ENCODE measurements around the gene SMIM30. TPM values are rescaled to one million over a fixed set of nuclear protein-coding genes. Genes with fewer than 3 reads are reported as not detected.

The SMIM30 gene
- total RNA-seq, 2 experiments from 2014 or later, result 36.0 to 38.5 TPM

DNA sequence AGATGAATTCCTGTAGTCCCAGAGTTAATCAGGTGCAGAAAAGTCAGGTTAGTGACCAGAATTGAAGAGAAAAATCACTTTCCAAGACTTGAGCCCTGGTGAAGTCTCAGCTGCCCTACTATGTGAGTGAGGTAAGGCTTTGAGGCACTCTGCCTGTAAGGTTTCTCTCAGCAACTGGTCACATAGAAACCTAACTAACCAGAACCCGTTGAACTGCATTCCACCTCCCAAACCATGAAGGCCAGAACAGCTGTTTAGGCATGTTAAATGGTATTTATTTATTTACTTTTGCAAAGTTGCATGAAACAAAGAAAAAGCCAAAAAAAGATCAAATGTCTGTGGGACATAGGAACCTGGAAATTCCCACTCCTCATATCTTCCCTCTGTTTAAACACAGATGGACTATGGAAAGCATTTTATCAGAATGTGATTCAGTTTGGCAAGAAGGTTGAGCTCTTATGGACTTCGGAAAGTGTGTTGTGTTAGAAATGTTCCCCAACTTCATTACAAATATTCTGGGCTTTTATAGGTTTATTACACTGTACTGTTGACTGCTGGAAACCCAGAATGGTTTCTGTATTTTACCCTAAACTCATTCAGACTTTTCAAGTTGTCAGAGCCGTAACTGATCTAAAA lies 19.0 kb downstream of the SMIM30 start:
- Mint-ChIP-seq H3K36me3 (ENCODE audit: low read depth) (no peaks in the 10 kb centered on the region), H3K9me3 (ENCODE audit: low read depth) (no peaks in the 10 kb centered on the region), H3K27me3 (peaks cover 15% of the 10 kb centered on the region), H3K27ac (no peak overlapping the region), H3K4me1 (no peaks in the 10 kb centered on the region), H3K4me3 (no peak overlapping the region)
- DNase-seq (no peak), ATAC-seq (no peak)
- intact Hi-C loops (cut with DNase I, micrococcal nuclease), result no loop called here
- CTCF ChIA-PET, result no interaction called here
- POLR2A ChIA-PET, result no interaction called here

DNA sequence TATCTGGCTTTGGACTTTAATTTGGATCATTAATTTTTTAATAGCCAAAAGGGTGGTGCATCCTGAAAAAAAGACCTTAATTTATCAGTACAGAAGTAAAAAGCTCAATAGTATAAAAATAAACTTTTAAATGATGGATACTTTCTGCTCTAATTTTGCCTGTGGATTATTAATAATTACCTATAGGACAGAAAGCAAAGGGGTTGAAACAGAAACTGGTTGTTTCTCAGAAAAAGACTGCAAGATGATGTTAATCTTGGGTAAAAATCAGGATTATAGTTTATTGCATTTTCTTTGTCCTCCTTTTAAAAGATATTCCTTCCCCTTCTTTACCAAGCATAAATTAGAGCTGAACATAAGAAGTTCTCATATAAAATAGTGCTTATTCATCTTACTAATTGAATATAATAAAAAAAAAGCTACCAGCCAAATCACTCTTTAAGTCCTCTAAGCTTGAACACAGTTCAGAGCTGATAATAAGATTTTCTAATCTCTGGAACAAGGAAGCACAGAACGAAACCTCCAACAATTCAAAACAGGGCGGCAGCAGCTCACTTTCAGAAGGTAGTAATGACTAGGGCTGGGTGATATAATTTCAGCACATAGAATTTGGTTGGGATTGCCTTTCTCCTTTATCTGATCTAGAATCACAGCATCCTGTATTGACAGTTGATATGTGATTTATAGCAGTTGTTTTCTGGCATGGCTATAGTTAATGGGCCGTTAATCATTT lies 23.7 kb downstream of the SMIM30 start:
- intact Hi-C loops (cut with DNase I, micrococcal nuclease), result no loop called here
- POLR2A ChIA-PET, result no interaction called here
- CTCF ChIA-PET, result no interaction called here
- Mint-ChIP-seq H3K36me3 (ENCODE audit: low read depth) (no peaks in the 10 kb centered on the region), H3K27me3 (peaks cover 27% of the 10 kb centered on the region), H3K27ac (no peak overlapping the region), H3K9me3 (ENCODE audit: low read depth) (no peaks in the 10 kb centered on the region), H3K4me3 (no peak overlapping the region), H3K4me1 (no peaks in the 10 kb centered on the region)
- no peak for ATAC-seq
- no peak for DNase-seq

DNA sequence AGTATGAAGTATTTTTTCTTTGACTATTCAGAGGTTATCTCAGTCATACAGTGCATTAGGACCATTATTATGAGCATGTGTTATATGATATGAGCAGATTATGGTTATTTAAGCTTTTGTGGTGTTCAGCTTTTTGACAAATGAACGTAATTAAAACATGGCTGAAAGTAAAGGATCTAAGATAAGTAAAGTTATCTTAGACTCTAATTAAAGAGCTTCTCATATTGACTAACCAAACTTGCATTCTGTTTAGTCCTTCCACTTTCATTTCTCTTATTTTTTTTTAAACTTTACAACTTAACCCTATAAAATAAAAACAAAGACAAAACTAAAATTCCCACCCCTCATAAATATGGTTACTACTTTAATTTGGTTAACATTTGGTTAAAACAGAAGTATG lies 24.8 kb downstream of the SMIM30 start:
- Mint-ChIP-seq H3K27me3 (peaks cover 28% of the 10 kb centered on the region), H3K27ac (no peak overlapping the region), H3K4me1 (no peaks in the 10 kb centered on the region), H3K4me3 (no peak overlapping the region), H3K9me3 (ENCODE audit: low read depth) (no peaks in the 10 kb centered on the region), H3K36me3 (ENCODE audit: low read depth) (no peaks in the 10 kb centered on the region)
- ATAC-seq, result no peak
- CTCF ChIA-PET, result no interaction called here
- intact Hi-C loops (cut with DNase I, micrococcal nuclease), result no loop called here
- POLR2A ChIA-PET, result no interaction called here
- no peak for DNase-seq

DNA sequence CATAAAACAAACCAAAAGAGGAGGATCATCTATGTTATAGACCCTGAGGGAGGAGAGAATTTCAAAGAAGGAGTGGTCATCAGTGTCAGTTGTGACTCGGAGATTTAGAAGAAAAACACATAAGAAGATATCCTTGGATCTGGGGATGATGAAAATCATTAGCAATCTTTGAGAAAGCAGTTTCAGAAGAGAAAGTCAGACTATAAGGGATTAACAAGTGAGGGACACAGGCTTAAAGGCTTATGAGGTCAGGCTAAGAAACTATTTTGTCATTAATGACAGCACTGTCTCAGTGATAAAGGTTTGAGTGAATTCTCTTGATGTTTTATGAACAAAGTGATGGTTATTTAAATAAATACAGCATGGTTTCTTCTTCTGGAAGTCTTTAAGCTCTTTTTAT lies 25.6 kb downstream of the SMIM30 start:
- Mint-ChIP-seq H3K27ac (no peak overlapping the region), H3K36me3 (ENCODE audit: low read depth) (no peaks in the 10 kb centered on the region), H3K4me1 (no peaks in the 10 kb centered on the region), H3K4me3 (no peak overlapping the region), H3K27me3 (peaks cover 34% of the 10 kb centered on the region), H3K9me3 (ENCODE audit: low read depth) (no peaks in the 10 kb centered on the region)
- intact Hi-C loops (cut with DNase I, micrococcal nuclease), result no loop called here
- ATAC-seq (no peak), DNase-seq (no peak)
- ChIA-PET CTCF (no interaction called here), POLR2A (no interaction called here)

DNA sequence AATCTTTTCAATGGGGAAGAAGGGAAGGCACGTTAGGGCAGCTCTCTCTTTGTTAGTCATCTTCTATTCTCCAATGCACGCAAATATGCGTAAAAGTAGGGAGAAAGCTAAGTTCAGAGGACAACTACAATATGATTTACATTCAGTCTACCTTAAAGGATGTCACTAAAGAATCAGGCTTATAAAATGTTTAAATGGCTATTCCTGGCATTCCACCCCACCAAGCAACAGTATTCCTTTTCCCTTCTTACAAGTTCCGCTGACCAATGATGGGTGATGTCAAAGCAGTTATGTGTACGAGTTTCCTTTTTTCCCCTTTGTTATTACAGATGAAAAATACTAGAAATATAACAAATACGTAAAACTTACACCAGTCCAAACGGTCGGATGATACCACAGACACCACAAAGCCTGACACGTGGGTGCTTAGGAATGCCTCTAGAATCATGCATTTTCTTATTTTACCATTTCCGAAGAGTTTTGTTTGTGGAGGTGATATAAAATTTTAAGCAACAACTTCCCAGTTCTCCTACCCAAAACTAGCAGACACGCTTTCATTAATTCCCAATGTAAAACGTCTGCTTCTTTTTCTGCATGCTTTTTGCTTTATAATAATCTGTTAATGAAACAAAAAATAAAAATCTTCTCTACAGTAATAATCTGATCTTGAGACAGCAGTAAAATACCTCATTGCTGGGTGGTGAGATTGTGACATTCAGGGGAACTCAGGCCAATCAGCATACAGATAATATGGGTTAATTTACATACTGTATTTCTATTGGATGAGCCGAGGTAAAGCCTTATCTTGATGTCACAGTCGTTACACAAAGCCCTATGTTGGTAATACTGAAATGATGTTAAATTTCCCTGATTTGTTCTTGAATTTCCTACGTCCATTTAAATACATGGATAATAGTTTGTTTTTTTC lies 31.0 kb downstream of the SMIM30 start:
- ChIA-PET CTCF (interaction anchor here (1.0 kb wide), 1 partner anchor 17 kb away, joined by 3 read pairs; no protein-coding TSS in a partner anchor), POLR2A (no interaction called here)
- intact Hi-C loops (cut with DNase I, micrococcal nuclease), result no loop called here
- H3K36me3 Mint-ChIP-seq (ENCODE audit: low read depth), result no peaks in the 10 kb centered on the region
- peaks cover 45% of the 10 kb centered on the region for H3K27me3 Mint-ChIP-seq
- no peak overlapping the region for H3K4me3 Mint-ChIP-seq
- ATAC-seq (peak; percentile 33), DNase-seq (no peak)
- no peak overlapping the region for H3K27ac Mint-ChIP-seq
- H3K4me1 Mint-ChIP-seq, result peaks cover 10% of the 10 kb centered on the region
- no peaks in the 10 kb centered on the region for H3K9me3 Mint-ChIP-seq (ENCODE audit: low read depth)

DNA sequence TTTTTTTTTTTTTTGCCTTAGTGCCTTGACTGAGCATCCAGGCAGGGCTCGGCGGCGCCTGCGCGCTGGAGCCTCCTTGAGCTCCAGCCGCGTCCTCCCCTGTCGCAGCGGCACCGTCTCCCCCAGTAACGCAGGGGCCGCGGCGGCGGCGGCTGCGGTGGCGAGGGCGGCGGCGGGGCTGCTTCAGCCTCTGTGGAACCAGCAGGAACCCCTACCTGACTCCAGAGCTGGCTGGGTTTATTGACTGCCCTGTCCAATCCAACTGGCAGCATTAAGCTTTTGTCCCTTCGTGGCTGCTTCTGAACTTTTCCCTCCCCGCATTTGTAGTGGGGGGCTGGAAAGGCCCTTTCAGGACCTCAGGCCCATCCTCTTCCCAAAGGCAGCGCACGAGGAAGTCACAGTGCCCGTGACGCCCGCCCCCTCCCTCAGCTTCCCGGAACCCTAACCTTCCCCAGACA lies 31.9 kb downstream of the SMIM30 start, which contains the start of gene GPR85:
TSS of gene GPR85 (minus strand) at position 397 of the 458 bp plus-strand sequence. CDS start 2,106 bp downstream, outside the sequence.
- H3K36me3 Mint-ChIP-seq (ENCODE audit: low read depth), result no peaks in the 10 kb centered on the region
- H3K4me3 Mint-ChIP-seq, result peak within 1 kb of the TSS; percentile 23
- H3K27me3 Mint-ChIP-seq, result peaks cover 40% of the 10 kb centered on the region
- peak; percentile 84 for ATAC-seq
- intact Hi-C loops (cut with DNase I, micrococcal nuclease), result no loop called here
- no peaks in the 10 kb centered on the region for H3K9me3 Mint-ChIP-seq (ENCODE audit: low read depth)
- ChIA-PET POLR2A (no interaction called here), CTCF (no interaction called here)
- no peak within 1 kb of the TSS for H3K27ac Mint-ChIP-seq
- peaks cover 10% of the 10 kb centered on the region for H3K4me1 Mint-ChIP-seq
- DNase-seq, result peak; percentile 55

DNA sequence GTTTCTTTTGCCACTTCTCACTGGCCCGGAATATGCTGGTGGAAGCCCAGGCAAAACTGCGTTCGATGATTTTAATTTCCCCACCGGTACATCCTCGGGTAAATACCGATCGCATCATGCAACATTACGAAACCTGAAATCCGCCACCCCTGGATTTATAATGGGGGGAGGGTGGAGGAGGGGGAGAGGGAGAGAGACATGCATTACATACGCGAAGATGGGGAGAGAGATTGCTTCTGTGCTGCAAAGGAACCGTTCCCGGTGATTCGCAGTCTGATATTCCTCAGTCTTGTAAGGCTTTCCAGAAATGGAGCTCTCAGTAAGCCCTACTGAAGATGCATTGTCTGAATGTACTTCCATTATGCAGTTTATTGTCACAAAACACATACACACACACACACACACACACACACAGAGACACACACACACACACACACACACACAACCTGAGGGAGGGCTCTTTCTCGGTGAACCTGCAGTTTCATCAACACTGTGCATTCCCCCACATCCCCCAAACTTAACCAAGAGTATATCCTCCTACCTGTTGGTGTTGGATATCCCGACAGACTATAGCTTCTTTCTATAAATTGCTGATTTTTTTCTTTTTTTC lies 32.5 kb downstream of the SMIM30 start:
- H3K9me3 Mint-ChIP-seq (ENCODE audit: low read depth), result no peaks in the 10 kb centered on the region
- ATAC-seq, result no peak
- peaks cover 10% of the 10 kb centered on the region for H3K4me1 Mint-ChIP-seq
- peaks cover 43% of the 10 kb centered on the region for H3K27me3 Mint-ChIP-seq
- peak overlapping the region; percentile 23 for H3K4me3 Mint-ChIP-seq
- intact Hi-C loops (cut with DNase I, micrococcal nuclease), result no loop called here
- no peak overlapping the region for H3K27ac Mint-ChIP-seq
- POLR2A ChIA-PET, result no interaction called here
- CTCF ChIA-PET, result no interaction called here
- no peak for DNase-seq
- no peaks in the 10 kb centered on the region for H3K36me3 Mint-ChIP-seq (ENCODE audit: low read depth)

DNA sequence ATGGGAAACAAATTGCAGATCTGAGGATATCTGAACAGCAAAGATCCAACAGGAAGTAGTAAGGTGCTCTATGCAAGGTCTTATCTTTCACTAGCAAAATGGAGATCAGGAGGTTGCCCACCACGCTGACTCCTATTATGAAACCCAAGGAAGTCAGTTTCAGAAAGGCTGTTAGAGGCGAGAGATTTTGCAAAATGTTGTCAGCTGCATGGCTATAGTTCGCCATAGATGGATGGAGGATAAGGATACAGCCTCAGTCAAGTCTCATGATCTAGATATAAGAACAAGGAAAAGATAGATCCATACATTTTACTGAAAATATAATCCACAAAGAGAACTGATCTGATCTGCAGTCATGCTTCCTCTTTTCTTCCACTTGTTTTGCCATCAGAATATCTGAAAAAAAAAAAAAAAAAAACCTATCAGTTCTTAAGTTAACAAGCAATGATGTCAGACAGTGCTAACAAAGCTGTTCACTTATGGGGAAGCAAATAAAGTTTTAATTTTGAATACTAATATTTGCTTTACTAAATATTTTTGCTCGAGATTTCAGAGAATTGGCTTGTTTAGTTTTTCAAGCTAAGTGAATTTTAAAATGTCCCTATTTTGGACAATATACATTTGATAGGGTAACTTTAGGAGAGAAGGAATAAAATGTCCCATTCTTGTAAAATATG lies 33.7 kb downstream of the SMIM30 start:
- intact Hi-C loops (cut with DNase I, micrococcal nuclease), result no loop called here
- Mint-ChIP-seq H3K27ac (no peak overlapping the region), H3K4me3 (no peak overlapping the region), H3K36me3 (ENCODE audit: low read depth) (no peaks in the 10 kb centered on the region), H3K27me3 (peaks cover 41% of the 10 kb centered on the region), H3K9me3 (ENCODE audit: low read depth) (no peaks in the 10 kb centered on the region), H3K4me1 (peaks cover 10% of the 10 kb centered on the region)
- CTCF ChIA-PET, result no interaction called here
- ATAC-seq (no peak), DNase-seq (no peak)
- POLR2A ChIA-PET, result no interaction called here

DNA sequence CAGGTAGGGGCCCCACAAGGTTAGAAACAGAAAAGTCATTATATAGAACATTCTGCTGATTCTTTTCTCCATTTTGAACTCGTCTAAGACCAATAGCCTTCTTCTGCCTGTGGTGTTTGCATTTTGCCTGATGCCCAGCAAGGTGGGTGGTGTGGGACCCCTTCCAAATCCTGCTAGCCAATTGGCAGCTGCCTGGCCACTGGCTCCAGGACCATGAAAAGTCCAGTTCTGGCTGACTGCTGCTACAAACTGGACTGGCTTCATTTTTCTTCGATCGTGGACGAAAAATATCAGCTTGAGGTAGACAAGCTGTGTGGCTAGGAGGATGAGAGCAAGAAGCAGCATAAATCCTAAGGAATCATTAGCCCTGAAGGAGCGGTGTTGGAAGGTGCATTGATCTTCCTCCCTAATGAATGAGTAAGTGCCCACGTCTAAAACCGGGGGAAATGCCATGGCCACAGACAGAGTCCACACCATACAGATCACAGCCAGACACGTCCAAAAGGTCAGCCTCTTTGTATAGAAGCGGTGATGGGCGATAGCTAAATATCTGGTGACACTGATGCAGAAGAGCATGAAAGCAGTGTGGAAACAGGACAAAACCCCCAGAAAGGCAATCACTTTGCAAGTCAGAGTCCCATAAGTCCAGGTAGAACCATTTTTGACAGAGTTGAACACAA lies 34.4 kb downstream of the SMIM30 start:
- Mint-ChIP-seq H3K4me3 (no peak overlapping the region), H3K4me1 (peaks cover 10% of the 10 kb centered on the region), H3K36me3 (ENCODE audit: low read depth) (no peaks in the 10 kb centered on the region), H3K27me3 (peaks cover 40% of the 10 kb centered on the region), H3K9me3 (ENCODE audit: low read depth) (no peaks in the 10 kb centered on the region), H3K27ac (no peak overlapping the region)
- intact Hi-C loops (cut with DNase I, micrococcal nuclease), result no loop called here
- ChIA-PET POLR2A (no interaction called here), CTCF (no interaction called here)
- DNase-seq (no peak), ATAC-seq (no peak)

DNA sequence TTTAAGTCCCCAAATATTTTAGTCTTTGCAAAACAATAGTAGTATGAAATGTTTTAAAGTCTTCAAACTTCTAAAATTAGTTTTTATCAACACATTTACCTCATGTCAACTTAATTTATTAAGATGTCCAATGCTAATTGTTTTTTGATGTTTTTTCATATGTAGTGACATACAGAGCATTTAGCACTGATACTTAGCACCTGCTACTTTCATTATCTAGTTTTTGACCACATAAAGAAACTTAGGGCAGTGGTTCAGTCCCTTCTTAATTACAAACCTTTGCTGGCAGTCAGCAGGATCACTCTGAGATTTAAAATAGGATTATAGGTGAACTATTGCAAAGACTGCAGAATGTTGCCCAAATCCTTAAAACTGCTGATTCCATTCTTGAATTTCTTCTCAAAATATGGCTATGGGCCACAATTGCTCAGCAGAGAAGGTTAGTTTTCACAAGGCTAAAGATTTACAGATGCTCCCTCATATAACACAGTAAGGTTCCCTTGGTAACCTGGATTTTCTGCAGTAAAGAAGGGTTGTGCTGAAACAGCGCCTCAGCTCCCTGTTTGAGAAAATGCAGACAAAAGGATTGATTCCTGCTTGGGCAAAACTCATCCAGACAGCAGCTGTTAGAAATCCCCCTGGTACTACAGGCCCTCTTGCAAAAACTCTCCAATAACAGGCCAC lies 35.1 kb downstream of the SMIM30 start:
- Mint-ChIP-seq H3K4me1 (peaks cover 10% of the 10 kb centered on the region), H3K27me3 (peaks cover 38% of the 10 kb centered on the region), H3K4me3 (no peak overlapping the region), H3K36me3 (ENCODE audit: low read depth) (no peaks in the 10 kb centered on the region), H3K27ac (no peak overlapping the region), H3K9me3 (ENCODE audit: low read depth) (no peaks in the 10 kb centered on the region)
- intact Hi-C loops (cut with DNase I, micrococcal nuclease), result no loop called here
- no peak for DNase-seq
- no peak for ATAC-seq
- CTCF ChIA-PET, result no interaction called here
- POLR2A ChIA-PET, result no interaction called here

All from activated CD4-positive, alpha-beta T cell treated with anti-CD3 and anti-CD28 coated beads for 36 hours (primary cell).